Nephron (organoid): ENCODE data around the gene G2E3.
A peak's percentile ranks its signal among the peaks of the same experiment; 100 is the strongest.

Experiments
- H3K27ac Mint-ChIP-seq, 3 experiments: 2 replicates each; pipeline ENCODE4 v1.8.0; 2020; ENCODE audit warnings: mixed read lengths in 3 of 3, mild to moderate bottlenecking in 2 of 3, moderate library complexity in 1 of 3
- H3K27me3 Mint-ChIP-seq: 2 replicates; pipeline ENCODE4 v1.8.0; 2021; ENCODE audit warnings: low read depth, mild to moderate bottlenecking, moderate library complexity, mixed read lengths
- H3K36me3 Mint-ChIP-seq: 2 replicates; pipeline ENCODE4 v1.8.0; 2020; ENCODE audit warnings: low read depth, mixed read lengths
- H3K4me1 Mint-ChIP-seq: 2 replicates; pipeline ENCODE4 v1.8.0; 2020; ENCODE audit warnings: mixed read lengths
- H3K4me3 Mint-ChIP-seq, 3 experiments: 2 replicates each; pipeline ENCODE4 v1.8.0; 2020; ENCODE audit warnings: mild to moderate bottlenecking in 3 of 3, mixed read lengths in 3 of 3, moderate library complexity in 2 of 3
- H3K9me3 Mint-ChIP-seq: 2 replicates; pipeline ENCODE4 v1.8.0; 2020; ENCODE audit warnings: mixed read lengths
- TF ChIP-seq, protein P1 (sequence below), 3 experiments: fragments of 200-600 bp; sonication (generic); IDR thresholded peaks; one replicate each; pipeline ENCODE4 v1.5.0; 2021; ENCODE audit warnings: antibody characterized with exemption in 3 of 3; ENCODE audit not compliant: unreplicated experiment in 3 of 3

Gene G2E3

GRCh38 chr14:30614155-30614554 is 55.2 kb downstream of the G2E3 start:
- no peak overlapping the region for H3K4me3 Mint-ChIP-seq
- H3K9me3 Mint-ChIP-seq = no peaks in the 10 kb centered on the region
- peaks cover 12% of the 10 kb centered on the region for H3K4me1 Mint-ChIP-seq
- H3K27ac Mint-ChIP-seq = no peak overlapping the region
- TF ChIP-seq, protein P1, sequence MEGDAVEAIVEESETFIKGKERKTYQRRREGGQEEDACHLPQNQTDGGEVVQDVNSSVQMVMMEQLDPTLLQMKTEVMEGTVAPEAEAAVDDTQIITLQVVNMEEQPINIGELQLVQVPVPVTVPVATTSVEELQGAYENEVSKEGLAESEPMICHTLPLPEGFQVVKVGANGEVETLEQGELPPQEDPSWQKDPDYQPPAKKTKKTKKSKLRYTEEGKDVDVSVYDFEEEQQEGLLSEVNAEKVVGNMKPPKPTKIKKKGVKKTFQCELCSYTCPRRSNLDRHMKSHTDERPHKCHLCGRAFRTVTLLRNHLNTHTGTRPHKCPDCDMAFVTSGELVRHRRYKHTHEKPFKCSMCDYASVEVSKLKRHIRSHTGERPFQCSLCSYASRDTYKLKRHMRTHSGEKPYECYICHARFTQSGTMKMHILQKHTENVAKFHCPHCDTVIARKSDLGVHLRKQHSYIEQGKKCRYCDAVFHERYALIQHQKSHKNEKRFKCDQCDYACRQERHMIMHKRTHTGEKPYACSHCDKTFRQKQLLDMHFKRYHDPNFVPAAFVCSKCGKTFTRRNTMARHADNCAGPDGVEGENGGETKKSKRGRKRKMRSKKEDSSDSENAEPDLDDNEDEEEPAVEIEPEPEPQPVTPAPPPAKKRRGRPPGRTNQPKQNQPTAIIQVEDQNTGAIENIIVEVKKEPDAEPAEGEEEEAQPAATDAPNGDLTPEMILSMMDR (IDR thresholded peaks at IDR 0.05; ENCODE audit: unreplicated experiment in 3 of 3) = no peak
- H3K36me3 Mint-ChIP-seq = peaks cover 38% of the 10 kb centered on the region
- H3K27me3 Mint-ChIP-seq = no peaks in the 10 kb centered on the region

DNA sequence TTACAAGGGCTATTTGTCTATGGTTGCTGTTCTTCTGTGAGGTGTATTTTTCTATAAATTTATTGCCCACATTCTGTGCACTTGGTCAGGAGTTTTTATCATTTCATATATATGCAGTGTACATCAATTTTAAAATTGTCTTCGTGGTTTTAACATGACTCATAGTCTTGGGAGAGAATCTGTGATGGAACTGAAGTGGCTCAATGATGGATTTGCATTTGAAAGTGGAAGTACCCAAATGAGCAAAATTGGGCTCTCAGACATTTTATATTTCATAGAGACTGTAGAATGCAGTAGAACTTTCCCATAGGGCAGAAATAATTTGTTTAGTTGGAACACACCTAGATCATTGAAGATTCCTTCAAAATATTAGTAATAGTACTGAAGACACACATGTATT is 61.2 kb downstream of the G2E3 start:
- Mint-ChIP-seq H3K27me3 (no peaks in the 10 kb centered on the region), H3K4me3 (peak overlapping the region; percentile 50 to 73 (median 64)), H3K36me3 (peaks cover 21% of the 10 kb centered on the region), H3K9me3 (no peaks in the 10 kb centered on the region), H3K4me1 (peaks cover 23% of the 10 kb centered on the region), H3K27ac (no peak overlapping the region)
- TF ChIP-seq, protein P1 (IDR thresholded peaks at IDR 0.05; ENCODE audit: unreplicated experiment in 3 of 3) = no peak

- no peaks in the 10 kb centered on the region for H3K27me3 Mint-ChIP-seq
- peaks cover 13% of the 10 kb centered on the region for H3K36me3 Mint-ChIP-seq
- no peaks in the 10 kb centered on the region for H3K9me3 Mint-ChIP-seq
- TF ChIP-seq, protein P1 (IDR thresholded peaks at IDR 0.05; ENCODE audit: unreplicated experiment in 3 of 3) = no peak
- H3K4me3 Mint-ChIP-seq = peak overlapping the region; percentile 94 to 98 (median 95)
- peaks cover 27% of the 10 kb centered on the region for H3K4me1 Mint-ChIP-seq
- peak overlapping the region; percentile 96 to 99 (median 96) for H3K27ac Mint-ChIP-seq
Observed at GRCh38 chr14:30621354-30621939, 62.5 kb downstream of the G2E3 start.

DNA sequence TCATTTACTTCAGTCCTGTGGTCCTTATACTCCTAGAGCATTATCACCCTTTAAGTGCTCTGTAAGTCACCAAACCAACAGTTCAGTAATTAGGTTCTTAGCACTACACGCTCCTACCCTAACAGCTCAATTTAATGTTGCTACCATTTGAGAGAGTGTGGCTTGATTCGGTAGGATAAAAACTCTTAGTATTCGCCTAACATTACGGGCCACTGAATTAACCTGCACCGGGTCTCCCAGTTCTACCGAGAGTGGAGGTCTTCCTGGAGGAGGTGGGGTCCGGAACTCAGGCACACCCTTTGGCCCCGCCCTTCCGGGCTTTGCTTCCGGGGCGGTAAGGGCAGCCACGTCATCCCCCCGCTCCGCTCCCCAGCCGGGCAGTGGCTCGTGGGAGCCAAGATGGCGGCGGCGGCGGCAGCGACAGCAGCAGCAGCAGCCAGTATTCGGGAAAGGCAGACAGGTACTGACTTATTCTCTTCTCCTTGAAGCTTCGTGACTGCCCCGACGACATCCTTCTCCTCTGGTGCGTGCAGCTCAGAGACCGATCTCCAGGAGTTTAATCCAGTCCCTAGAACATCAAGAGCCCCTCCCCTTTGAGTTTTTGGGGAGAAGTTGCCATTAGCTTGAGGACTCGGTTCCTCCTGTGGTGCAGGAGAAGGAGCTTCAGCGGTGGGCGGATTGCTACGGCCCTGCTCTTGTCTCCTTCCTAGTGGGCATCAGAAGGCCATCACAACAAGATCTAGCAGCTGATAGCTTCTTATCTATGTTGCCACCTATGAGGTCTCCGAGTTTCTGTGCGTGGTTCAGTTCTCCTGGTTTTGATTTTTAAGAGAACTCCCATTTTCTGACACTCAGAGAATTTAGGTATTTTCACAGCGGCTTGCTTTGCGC is 63.2 kb downstream of the G2E3 start, which contains the start of gene SCFD1:
SCFD1 (plus strand) TSS at position 380 of the 891 bp plus-strand sequence; CDS start at position 400, 20 bp downstream.
- no peaks in the 10 kb centered on the region for H3K27me3 Mint-ChIP-seq
- H3K27ac Mint-ChIP-seq = peak within 1 kb of the TSS; percentile 96 to 99 (median 96)
- peaks cover 12% of the 10 kb centered on the region for H3K36me3 Mint-ChIP-seq
- TF ChIP-seq, protein P1 (IDR thresholded peaks at IDR 0.05; ENCODE audit: unreplicated experiment in 3 of 3) = no peak
- H3K9me3 Mint-ChIP-seq = no peaks in the 10 kb centered on the region
- H3K4me3 Mint-ChIP-seq = peak within 1 kb of the TSS; percentile 94 to 98 (median 95)
- H3K4me1 Mint-ChIP-seq = peaks cover 30% of the 10 kb centered on the region

GRCh38 chr14:30623412-30624131 is 64.6 kb downstream of the G2E3 start:
- Mint-ChIP-seq H3K4me3 (peak overlapping the region; percentile 94 to 98 (median 95)), H3K36me3 (peaks cover 14% of the 10 kb centered on the region), H3K27me3 (no peaks in the 10 kb centered on the region), H3K4me1 (peaks cover 36% of the 10 kb centered on the region), H3K9me3 (no peaks in the 10 kb centered on the region), H3K27ac (peak overlapping the region; percentile 34 to 96 (median 75))
- TF ChIP-seq, protein P1 (IDR thresholded peaks at IDR 0.05; ENCODE audit: unreplicated experiment in 3 of 3) = no peak
